NCI-H1436 (cell line): ENCODE results near the gene SMG7.

Experiments
- DNase-seq: peaks from one replicate; lab custom pipeline; 2025; lab: John Stamatoyannopoulos, UW

SMG7 gene

DNA sequence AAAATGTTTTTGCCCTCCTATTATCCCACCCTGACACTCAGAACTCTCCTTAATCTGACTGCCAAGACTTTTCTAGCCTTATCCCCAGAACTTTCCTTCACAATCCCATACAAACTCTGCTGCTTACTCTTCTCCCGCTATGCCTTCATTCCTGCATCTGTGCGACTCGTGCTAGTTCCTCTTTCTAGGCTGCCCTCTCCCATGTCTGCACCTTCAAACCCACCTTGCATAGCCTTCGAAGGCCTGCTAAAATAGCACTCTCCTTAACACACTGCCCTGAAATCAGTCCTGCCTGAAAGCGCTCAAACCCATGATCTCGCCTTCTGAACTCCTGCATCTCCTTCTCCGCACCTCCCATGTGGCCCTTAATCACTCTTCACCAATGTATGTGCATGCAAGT, 120.4 kb downstream of the SMG7 start:
- no peak for DNase-seq

GRCh38 chr1:183593356-183593755, 121.1 kb downstream of the SMG7 start:
- no peak for DNase-seq

DNA sequence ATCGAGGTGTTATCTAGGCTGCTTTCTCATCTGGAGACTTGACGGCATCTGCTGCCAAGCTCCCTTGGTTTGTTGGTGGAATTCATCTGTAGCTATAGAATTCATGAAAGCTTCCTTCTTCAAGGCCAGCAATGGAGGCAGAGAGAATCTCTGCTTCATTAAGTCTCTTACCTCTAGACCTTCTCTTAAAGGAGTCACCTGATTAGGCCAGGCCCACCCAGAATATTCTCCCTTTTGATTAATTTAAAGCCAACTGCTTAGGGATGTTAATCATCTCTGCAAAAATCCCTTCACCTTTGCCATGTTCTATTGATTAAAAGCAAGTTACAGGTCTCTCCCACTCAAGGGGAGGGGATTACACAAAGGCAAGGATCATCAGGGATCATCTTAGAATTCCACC, 123.2 kb downstream of the SMG7 start:
- DNase-seq = no peak

DNA sequence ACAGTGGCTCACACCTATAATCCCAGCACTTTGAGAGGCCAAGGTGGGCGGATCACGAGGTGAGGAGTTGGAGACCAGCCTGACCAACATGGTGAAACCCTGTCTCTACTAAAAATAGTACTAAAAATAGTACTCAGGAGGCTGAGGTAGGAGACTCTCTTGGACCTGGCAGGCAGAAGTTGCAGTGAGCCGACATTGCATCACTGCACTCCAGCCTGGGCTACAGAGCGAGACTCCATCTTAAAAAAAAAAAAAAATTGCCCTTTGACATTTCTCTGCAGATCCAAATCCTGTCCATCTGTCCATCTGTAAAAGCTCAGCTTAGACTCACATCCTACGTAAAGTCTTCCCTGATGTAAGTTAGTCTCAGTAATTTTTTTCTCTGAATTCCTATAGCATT, 124.2 kb downstream of the SMG7 start:
- no peak for DNase-seq

DNA sequence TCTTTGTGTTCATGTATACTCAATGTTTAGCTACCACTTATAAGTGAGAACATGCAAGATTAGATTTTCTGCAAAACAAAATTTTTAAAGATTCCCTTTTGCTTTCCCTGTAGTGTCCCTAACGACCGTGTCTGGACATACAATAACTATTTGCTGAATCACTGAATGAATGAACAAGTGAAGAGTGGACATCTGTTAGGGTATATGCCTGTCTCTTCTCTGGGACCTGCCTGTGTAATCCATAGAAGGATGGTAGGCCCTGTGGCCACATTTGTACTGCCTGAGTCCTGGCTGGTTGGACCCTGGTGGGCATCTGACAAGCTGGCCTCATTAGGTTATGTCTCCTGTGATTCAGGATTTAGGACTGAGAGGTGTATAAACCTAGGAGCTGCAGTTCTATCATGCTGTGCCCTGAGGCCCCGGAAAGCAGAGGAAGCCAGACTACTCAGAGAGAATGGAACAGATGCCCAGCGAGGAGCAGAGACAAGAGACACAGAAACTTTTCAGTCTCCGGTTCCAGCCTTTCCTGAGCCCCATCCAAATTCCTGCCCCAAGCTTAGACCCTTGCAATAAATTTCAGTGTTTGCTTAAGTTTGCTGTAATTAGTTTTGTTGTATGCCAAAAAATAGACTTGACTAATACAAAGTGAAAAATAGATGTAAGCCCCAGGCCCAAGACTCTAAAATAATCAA, 125.5 kb downstream of the SMG7 start:
- DNase-seq = no peak

DNA sequence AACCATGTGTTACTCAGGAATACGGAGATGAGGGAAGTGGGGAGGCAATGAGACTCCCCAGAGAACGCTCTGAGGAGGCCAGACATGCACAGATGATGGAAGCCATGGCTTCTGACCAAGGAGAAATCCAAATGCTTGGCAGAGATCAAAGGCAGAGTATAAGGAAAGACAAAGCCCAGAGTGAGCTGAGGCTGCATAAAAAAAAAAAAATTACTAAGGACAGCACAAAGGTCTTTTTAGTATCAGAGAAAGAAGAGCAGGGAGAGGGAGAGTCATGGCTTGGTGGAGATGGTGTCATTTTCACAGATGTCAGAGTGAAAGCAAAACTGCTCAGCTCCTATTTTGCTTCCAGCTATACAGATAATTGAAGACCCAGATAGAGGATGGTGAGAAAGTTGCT, 126.1 kb downstream of the SMG7 start:
- no peak for DNase-seq

DNA sequence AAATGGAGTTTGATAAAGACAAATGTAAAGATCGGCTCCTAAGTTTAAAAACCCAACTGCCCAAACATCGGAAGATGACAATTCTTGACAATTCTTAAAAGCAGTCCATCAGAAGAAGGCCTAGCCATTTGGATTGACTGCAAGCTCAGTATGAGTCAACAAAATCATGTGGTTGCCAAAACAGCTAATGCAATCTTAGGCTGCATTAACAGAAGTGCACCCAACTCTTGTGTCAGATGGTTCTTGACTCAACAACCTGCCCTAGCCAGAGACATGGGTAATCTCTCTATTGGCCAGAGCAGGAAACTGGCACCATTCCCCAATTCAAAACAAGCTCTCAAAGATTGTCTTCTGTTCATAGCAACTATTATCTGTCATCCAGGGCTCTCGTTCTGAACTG, 127.8 kb downstream of the SMG7 start:
- DNase-seq = no peak

DNA sequence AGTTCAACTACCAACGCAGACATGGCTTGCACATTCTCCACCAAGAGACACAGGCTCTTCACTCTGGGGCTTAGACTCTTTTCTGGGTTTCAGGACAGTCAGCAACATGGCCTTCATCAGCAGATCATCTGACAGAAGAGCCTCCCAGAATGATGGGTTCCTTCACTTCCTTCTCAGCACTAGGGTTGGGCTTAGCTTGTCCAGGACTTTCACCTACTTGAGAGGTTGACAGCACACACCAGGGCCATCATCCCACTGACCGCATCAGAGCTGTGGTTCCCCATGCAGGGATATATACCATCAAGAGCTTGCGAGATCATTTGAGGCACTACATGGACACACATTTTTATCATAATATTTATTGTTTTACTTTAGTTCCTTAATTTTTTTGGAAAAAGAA, 128.3 kb downstream of the SMG7 start:
- no peak for DNase-seq

DNA sequence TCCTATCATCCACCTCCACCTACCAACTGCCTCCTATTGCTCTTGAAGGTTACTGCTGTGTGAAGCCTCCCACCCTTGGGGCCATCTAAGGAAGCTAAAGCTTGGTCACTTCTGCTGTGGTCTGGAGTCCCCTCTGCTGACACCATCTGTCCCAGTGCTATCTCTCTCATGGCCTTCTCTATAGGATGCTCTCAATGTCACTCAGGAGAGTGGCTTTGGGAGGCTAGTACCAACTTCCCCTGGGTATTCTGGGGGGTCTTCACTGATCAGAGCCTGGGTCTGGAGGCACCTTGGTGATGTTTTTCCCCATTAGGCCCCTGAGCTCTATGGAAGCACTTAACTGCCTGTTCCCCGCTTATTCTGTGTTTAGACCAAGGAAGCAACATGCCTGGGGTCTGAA, 130.2 kb downstream of the SMG7 start:
- DNase-seq = no peak
